Measurements from ENCODE around the gene CACNA2D2. TPM values are rescaled to one million over a fixed set of nuclear protein-coding genes. Genes with fewer than 3 reads are reported as not detected.

Gene CACNA2D2
- total and polyA plus RNA-seq, 2 of the 8 experiments (the other 6 are each of a cell fraction or from before 2014, with no cell fraction given): 14.1 to 25.0 TPM

- TF ChIP-seq ASH2L (IDR thresholded peaks at IDR 0.05; ENCODE audit: low read length): no peak
These were observed 132.2 kb downstream of the CACNA2D2 start (continued) for GRCh38 chr3:50371133-50371685.

All from H1 (cell line).